Left ventricle myocardium superior (tissue), 1 donor: Measurements from ENCODE around the gene LSM7. TPM values are rescaled to one million over a fixed set of nuclear protein-coding genes. Genes with fewer than 3 reads are reported as not detected.

Source experiments
- ATAC-seq: fragments of 200-7000 bp; cut with Tn5 transposase; one replicate; pipeline ENCODE4 v1.9.1; 2020; ENCODE audit warnings: mild to moderate bottlenecking, moderate library complexity
- DNase-seq: peaks from one replicate; pipeline ENCODE4 v3.0.0-alpha.2; 2020
- intact Hi-C: fragments of 100-400 bp; cut with micrococcal nuclease; formaldehyde crosslinking; loops from one replicate; pipeline ENCODE4 v1.11.0; 2022
- total RNA-seq: library from RNA; stranded (reverse); fragmentation: NEBNext Ultra II Directional; extraction: Animal tissue kit (Norgen Biotek cat#: 25700); gene quantifications from one replicate; pipeline ENCODE4 v1.2.1, GENCODE V29; 2021
- donor health status: DM: no; HTN: yes; CAD: no; lungs with severe emphysema.

The LSM7 gene
- total RNA-seq, 1 donor from 2014 or later: 43.8 TPM

GRCh38 chr19:2308114-2308556 lies 20.3 kb downstream of the LSM7 start, which contains the start of gene LINGO3:
Gene LINGO3, minus strand, starts transcription at chr19:2308154. Its CDS starts 16,378 bp downstream, at chr19:2291776.
- no peak for DNase-seq
- ATAC-seq: no peak
- intact Hi-C loops: no loop called here

- intact Hi-C loops: no loop called here
- ATAC-seq (no peak), DNase-seq (no peak)
Measured at GRCh38 chr19:2307518-2308012, 20.8 kb downstream of the LSM7 start.

- DNase-seq (no peak), ATAC-seq (no peak)
- intact Hi-C loops: no loop called here
Measured at GRCh38 chr19:2306971-2307370, 21.4 kb downstream of the LSM7 start.

- ATAC-seq (no peak), DNase-seq (no peak)
- intact Hi-C loops: no loop called here
Measured at GRCh38 chr19:2306281-2306806, 22.0 kb downstream of the LSM7 start.

GRCh38 chr19:2305452-2306280 lies 22.7 kb downstream of the LSM7 start:
- no peak for ATAC-seq
- DNase-seq: no peak
- intact Hi-C loops: no loop called here

GRCh38 chr19:2303211-2303798 lies 25.1 kb downstream of the LSM7 start:
- ATAC-seq (no peak), DNase-seq (no peak)
- intact Hi-C loops: no loop called here

- DNase-seq (peak; percentile 60), ATAC-seq (peak; percentile 67)
- intact Hi-C loops: no loop called here
Measured at GRCh38 chr19:2302319-2303210, 25.8 kb downstream of the LSM7 start.

- intact Hi-C loops: no loop called here
- DNase-seq (no peak), ATAC-seq (no peak)
Measured at GRCh38 chr19:2300533-2300932, 27.9 kb downstream of the LSM7 start.

GRCh38 chr19:2296141-2296540 lies 32.2 kb downstream of the LSM7 start:
- no peak for DNase-seq
- no peak for ATAC-seq
- intact Hi-C loops: no loop called here

- intact Hi-C loops: no loop called here
- ATAC-seq: peak; percentile 82
- DNase-seq: peak; percentile 52
Measured at GRCh38 chr19:2294687-2295335, 33.6 kb downstream of the LSM7 start.

- no peak for DNase-seq
- no peak for ATAC-seq
- intact Hi-C loops: no loop called here
Measured at GRCh38 chr19:2291185-2291751, 37.1 kb downstream of the LSM7 start.

- ATAC-seq (no peak), DNase-seq (no peak)
- intact Hi-C loops: no loop called here
Measured at GRCh38 chr19:2290441-2291184, 37.8 kb downstream of the LSM7 start.

- DNase-seq (peak; percentile 63), ATAC-seq (peak; percentile 47)
Measured at GRCh38 chr19:2289714-2290435, 38.5 kb downstream of the LSM7 start.

GRCh38 chr19:2288818-2289713 lies 39.3 kb downstream of the LSM7 start:
- ATAC-seq (no peak), DNase-seq (no peak)
- intact Hi-C loops: no loop called here

More at GRCh38 chr19:2289714-2290435, 38.5 kb downstream of the LSM7 start:
- intact Hi-C loops: no loop called here

- ATAC-seq (no peak), DNase-seq (no peak)
- intact Hi-C loops: no loop called here
Measured at GRCh38 chr19:2288338-2288817, 40.0 kb downstream of the LSM7 start.
